Measurements from ENCODE around the gene TP53I11.

Gene TP53I11

GRCh38 chr11:44963948-44964347 is 13.3 kb upstream of the TP53I11 start:
- Histone ChIP-seq H3K4me1 (ENCODE audit: control insufficient read depth, insufficient read depth, low read length) (peaks cover 35% of the 10 kb centered on the region), H3K4me3 (ENCODE audit: low read depth, low read length) (no peak overlapping the region), H3K27me3 (ENCODE audit: control insufficient read depth, insufficient read depth, low read length) (no peaks in the 10 kb centered on the region)

GRCh38 chr11:44963136-44963535 is 12.5 kb upstream of the TP53I11 start:
- no peak overlapping the region for H3K4me3 ChIP-seq (ENCODE audit: low read depth, low read length)
- H3K36me3 ChIP-seq (ENCODE audit: control insufficient read depth, insufficient read depth, low read length) = no peaks in the 10 kb centered on the region
- no peak overlapping the region for H3K9ac ChIP-seq (ENCODE audit: low read depth, low read length)
- H3K4me1 ChIP-seq (ENCODE audit: control insufficient read depth, insufficient read depth, low read length) = peaks cover 35% of the 10 kb centered on the region
- H3K9me3 ChIP-seq (ENCODE audit: control insufficient read depth, insufficient read depth, low read length) = no peaks in the 10 kb centered on the region
- no peaks in the 10 kb centered on the region for H3K27me3 ChIP-seq (ENCODE audit: control insufficient read depth, insufficient read depth, low read length)

More at GRCh38 chr11:44963948-44964347, 13.3 kb upstream of the TP53I11 start:
- Histone ChIP-seq H3K9me3 (ENCODE audit: control insufficient read depth, insufficient read depth, low read length) (no peaks in the 10 kb centered on the region), H3K9ac (ENCODE audit: low read depth, low read length) (no peak overlapping the region), H3K36me3 (ENCODE audit: control insufficient read depth, insufficient read depth, low read length) (no peaks in the 10 kb centered on the region)

- H3K4me3 ChIP-seq (ENCODE audit: low read depth, low read length) = no peak overlapping the region
- peaks cover 4% of the 10 kb centered on the region for H3K27me3 ChIP-seq (ENCODE audit: control insufficient read depth, insufficient read depth, low read length)
- H3K36me3 ChIP-seq (ENCODE audit: control insufficient read depth, insufficient read depth, low read length) = no peaks in the 10 kb centered on the region
- H3K9ac ChIP-seq (ENCODE audit: low read depth, low read length) = no peak overlapping the region
- H3K4me1 ChIP-seq (ENCODE audit: control insufficient read depth, insufficient read depth, low read length) = peaks cover 32% of the 10 kb centered on the region
- H3K9me3 ChIP-seq (ENCODE audit: control insufficient read depth, insufficient read depth, low read length) = no peaks in the 10 kb centered on the region
Measured at GRCh38 chr11:44962464-44962863, 11.8 kb upstream of the TP53I11 start.

GRCh38 chr11:44960200-44960845 is 9.6 kb upstream of the TP53I11 start:
- peak overlapping the region; percentile 49 for H3K9ac ChIP-seq (ENCODE audit: low read depth, low read length)
- no peaks in the 10 kb centered on the region for H3K36me3 ChIP-seq (ENCODE audit: control insufficient read depth, insufficient read depth, low read length)
- H3K9me3 ChIP-seq (ENCODE audit: control insufficient read depth, insufficient read depth, low read length) = no peaks in the 10 kb centered on the region
- H3K4me3 ChIP-seq (ENCODE audit: low read depth, low read length) = peak overlapping the region; percentile 22
- H3K4me1 ChIP-seq (ENCODE audit: control insufficient read depth, insufficient read depth, low read length) = peaks cover 44% of the 10 kb centered on the region
- H3K27me3 ChIP-seq (ENCODE audit: control insufficient read depth, insufficient read depth, low read length) = peaks cover 6% of the 10 kb centered on the region

- H3K9ac ChIP-seq (ENCODE audit: low read depth, low read length) = no peak overlapping the region
- H3K4me1 ChIP-seq (ENCODE audit: control insufficient read depth, insufficient read depth, low read length) = peaks cover 47% of the 10 kb centered on the region
- H3K36me3 ChIP-seq (ENCODE audit: control insufficient read depth, insufficient read depth, low read length) = no peaks in the 10 kb centered on the region
- H3K27me3 ChIP-seq (ENCODE audit: control insufficient read depth, insufficient read depth, low read length) = peaks cover 6% of the 10 kb centered on the region
- no peak overlapping the region for H3K4me3 ChIP-seq (ENCODE audit: low read depth, low read length)
- H3K9me3 ChIP-seq (ENCODE audit: control insufficient read depth, insufficient read depth, low read length) = no peaks in the 10 kb centered on the region
Measured at GRCh38 chr11:44959064-44959463, 8.4 kb upstream of the TP53I11 start.

- H3K4me3 ChIP-seq (ENCODE audit: low read depth, low read length) = no peak overlapping the region
- H3K9me3 ChIP-seq (ENCODE audit: control insufficient read depth, insufficient read depth, low read length) = no peaks in the 10 kb centered on the region
- H3K27me3 ChIP-seq (ENCODE audit: control insufficient read depth, insufficient read depth, low read length) = peaks cover 6% of the 10 kb centered on the region
- peaks cover 49% of the 10 kb centered on the region for H3K4me1 ChIP-seq (ENCODE audit: control insufficient read depth, insufficient read depth, low read length)
- no peak overlapping the region for H3K9ac ChIP-seq (ENCODE audit: low read depth, low read length)
- H3K36me3 ChIP-seq (ENCODE audit: control insufficient read depth, insufficient read depth, low read length) = no peaks in the 10 kb centered on the region
Measured at GRCh38 chr11:44957776-44958564, 7.3 kb upstream of the TP53I11 start.

- peak overlapping the region; percentile 20 for H3K4me3 ChIP-seq (ENCODE audit: low read depth, low read length)
- H3K36me3 ChIP-seq (ENCODE audit: control insufficient read depth, insufficient read depth, low read length) = no peaks in the 10 kb centered on the region
- H3K9ac ChIP-seq (ENCODE audit: low read depth, low read length) = no peak overlapping the region
- peaks cover 6% of the 10 kb centered on the region for H3K27me3 ChIP-seq (ENCODE audit: control insufficient read depth, insufficient read depth, low read length)
- H3K4me1 ChIP-seq (ENCODE audit: control insufficient read depth, insufficient read depth, low read length) = peaks cover 45% of the 10 kb centered on the region
- no peaks in the 10 kb centered on the region for H3K9me3 ChIP-seq (ENCODE audit: control insufficient read depth, insufficient read depth, low read length)
Measured at GRCh38 chr11:44957040-44957515, 6.4 kb upstream of the TP53I11 start.

GRCh38 chr11:44955015-44955738 is 4.5 kb upstream of the TP53I11 start:
- H3K9ac ChIP-seq (ENCODE audit: low read depth, low read length) = no peak overlapping the region
- peaks cover 39% of the 10 kb centered on the region for H3K4me1 ChIP-seq (ENCODE audit: control insufficient read depth, insufficient read depth, low read length)
- no peaks in the 10 kb centered on the region for H3K9me3 ChIP-seq (ENCODE audit: control insufficient read depth, insufficient read depth, low read length)
- no peak overlapping the region for H3K4me3 ChIP-seq (ENCODE audit: low read depth, low read length)
- no peaks in the 10 kb centered on the region for H3K36me3 ChIP-seq (ENCODE audit: control insufficient read depth, insufficient read depth, low read length)
- H3K27me3 ChIP-seq (ENCODE audit: control insufficient read depth, insufficient read depth, low read length) = peaks cover 6% of the 10 kb centered on the region

- Histone ChIP-seq H3K9ac (ENCODE audit: low read depth, low read length) (no peak overlapping the region), H3K9me3 (ENCODE audit: control insufficient read depth, insufficient read depth, low read length) (no peaks in the 10 kb centered on the region), H3K4me3 (ENCODE audit: low read depth, low read length) (no peak overlapping the region), H3K27me3 (ENCODE audit: control insufficient read depth, insufficient read depth, low read length) (peaks cover 6% of the 10 kb centered on the region), H3K36me3 (ENCODE audit: control insufficient read depth, insufficient read depth, low read length) (no peaks in the 10 kb centered on the region), H3K4me1 (ENCODE audit: control insufficient read depth, insufficient read depth, low read length) (peaks cover 33% of the 10 kb centered on the region)
Measured at GRCh38 chr11:44954051-44954906, 3.6 kb upstream of the TP53I11 start.

GRCh38 chr11:44952500-44953260 is 2.0 kb upstream of the TP53I11 start:
- Histone ChIP-seq H3K36me3 (ENCODE audit: control insufficient read depth, insufficient read depth, low read length) (no peaks in the 10 kb centered on the region), H3K9ac (ENCODE audit: low read depth, low read length) (no peak overlapping the region), H3K4me3 (ENCODE audit: low read depth, low read length) (no peak overlapping the region), H3K4me1 (ENCODE audit: control insufficient read depth, insufficient read depth, low read length) (peaks cover 35% of the 10 kb centered on the region), H3K27me3 (ENCODE audit: control insufficient read depth, insufficient read depth, low read length) (peaks cover 4% of the 10 kb centered on the region), H3K9me3 (ENCODE audit: control insufficient read depth, insufficient read depth, low read length) (no peaks in the 10 kb centered on the region)
